ENCODE measurements around the gene ITPR3. TPM values are rescaled to one million over a fixed set of nuclear protein-coding genes. Genes with fewer than 3 reads are reported as not detected.

Gene ITPR3
- total RNA-seq, 1 donor from 2014 or later: 43.0 TPM

DNA sequence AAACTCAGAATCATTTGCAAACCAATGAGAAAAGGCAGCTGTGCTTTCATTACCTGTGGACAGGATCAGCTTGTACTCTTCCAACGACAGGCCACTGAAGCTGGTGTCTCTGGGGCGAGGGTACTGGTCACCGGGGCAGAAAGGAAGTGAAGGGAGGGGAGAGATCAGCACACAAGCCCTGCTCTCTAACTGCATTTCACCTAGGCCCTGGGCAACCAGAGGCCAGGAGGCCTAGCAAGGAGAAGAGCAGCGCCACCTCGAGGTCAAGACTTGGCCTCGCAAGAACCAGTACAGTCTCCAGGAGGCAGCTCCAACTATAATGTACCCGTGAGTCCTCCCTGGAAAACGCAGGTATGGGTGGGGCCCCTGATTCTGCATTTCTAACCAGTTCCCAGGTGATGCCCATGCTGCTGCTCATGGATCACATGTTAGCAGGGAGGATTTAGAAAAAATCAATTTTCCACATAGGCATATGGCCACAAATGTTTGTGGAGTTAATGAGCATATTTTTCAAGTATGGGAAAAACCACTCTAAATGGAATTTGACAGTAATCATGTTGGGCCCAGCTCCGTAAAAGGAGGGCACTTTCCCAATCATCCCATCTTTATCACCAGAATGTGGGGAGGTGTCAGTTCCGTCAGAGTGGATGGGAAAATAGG lies 79.4 kb downstream of the ITPR3 start:
- Histone ChIP-seq H3K36me3 (peaks cover 0 to 10% of the 10 kb centered on the region in 2 donors), H3K27ac (no peak overlapping the region), H3K4me3 (no peak overlapping the region), H3K4me1 (no peaks in the 10 kb centered on the region), H3K27me3 (no peaks in the 10 kb centered on the region), H3K9me3 (no peaks in the 10 kb centered on the region)
- TF ChIP-seq, protein P1, sequence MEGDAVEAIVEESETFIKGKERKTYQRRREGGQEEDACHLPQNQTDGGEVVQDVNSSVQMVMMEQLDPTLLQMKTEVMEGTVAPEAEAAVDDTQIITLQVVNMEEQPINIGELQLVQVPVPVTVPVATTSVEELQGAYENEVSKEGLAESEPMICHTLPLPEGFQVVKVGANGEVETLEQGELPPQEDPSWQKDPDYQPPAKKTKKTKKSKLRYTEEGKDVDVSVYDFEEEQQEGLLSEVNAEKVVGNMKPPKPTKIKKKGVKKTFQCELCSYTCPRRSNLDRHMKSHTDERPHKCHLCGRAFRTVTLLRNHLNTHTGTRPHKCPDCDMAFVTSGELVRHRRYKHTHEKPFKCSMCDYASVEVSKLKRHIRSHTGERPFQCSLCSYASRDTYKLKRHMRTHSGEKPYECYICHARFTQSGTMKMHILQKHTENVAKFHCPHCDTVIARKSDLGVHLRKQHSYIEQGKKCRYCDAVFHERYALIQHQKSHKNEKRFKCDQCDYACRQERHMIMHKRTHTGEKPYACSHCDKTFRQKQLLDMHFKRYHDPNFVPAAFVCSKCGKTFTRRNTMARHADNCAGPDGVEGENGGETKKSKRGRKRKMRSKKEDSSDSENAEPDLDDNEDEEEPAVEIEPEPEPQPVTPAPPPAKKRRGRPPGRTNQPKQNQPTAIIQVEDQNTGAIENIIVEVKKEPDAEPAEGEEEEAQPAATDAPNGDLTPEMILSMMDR (IDR thresholded peaks at IDR 0.05): peak; percentile 15 to 40 (median 26)
- peak in 1 of 2 donors; percentile 74 for DNase-seq (ENCODE audit: low spot score in 2 of 2)
- intact Hi-C loops (cut with DNase I): loop anchor here (2.0 kb wide), 1 partner anchor 116 kb away; no protein-coding TSS in a partner anchor

DNA sequence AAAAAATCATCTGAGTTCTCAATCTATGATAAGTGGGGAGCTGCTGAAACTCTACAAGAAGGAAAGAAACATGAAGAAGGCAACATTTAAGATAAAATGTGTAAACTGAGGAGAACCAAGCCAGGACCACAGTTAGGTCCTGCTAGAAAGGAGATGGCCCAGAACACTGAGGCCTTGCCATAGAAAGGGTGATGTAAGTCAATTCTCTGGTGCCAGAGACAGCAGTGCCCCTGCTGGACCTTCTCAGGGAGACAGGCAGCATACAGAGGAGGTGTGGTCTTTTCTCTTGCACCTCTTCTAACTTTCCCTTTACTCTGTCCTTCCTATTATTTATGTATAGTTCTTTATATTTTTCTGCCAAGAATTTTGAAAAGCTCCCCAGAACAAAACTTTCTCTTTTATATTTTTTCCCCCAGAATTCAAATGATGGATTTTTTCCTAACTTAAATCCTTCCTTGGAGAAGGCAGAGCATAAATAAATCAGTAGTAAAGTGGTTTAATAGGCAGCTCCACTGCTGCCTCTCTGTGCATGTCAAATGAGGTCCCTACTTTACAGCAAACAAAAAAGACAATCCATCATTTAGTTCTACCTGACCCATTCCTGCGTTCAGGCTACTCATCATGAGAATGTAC lies 81.3 kb downstream of the ITPR3 start:
- Histone ChIP-seq H3K9me3 (no peaks in the 10 kb centered on the region), H3K27me3 (no peaks in the 10 kb centered on the region), H3K27ac (no peak overlapping the region), H3K4me3 (no peak overlapping the region), H3K4me1 (no peaks in the 10 kb centered on the region), H3K36me3 (peaks cover 0 to 7% of the 10 kb centered on the region in 2 donors)
- TF ChIP-seq, protein P1 (IDR thresholded peaks at IDR 0.05): peak; percentile 12 to 35 (median 29)
- no peak for DNase-seq (ENCODE audit: low spot score in 2 of 2)
- intact Hi-C loops (cut with DNase I): no loop called here

DNA sequence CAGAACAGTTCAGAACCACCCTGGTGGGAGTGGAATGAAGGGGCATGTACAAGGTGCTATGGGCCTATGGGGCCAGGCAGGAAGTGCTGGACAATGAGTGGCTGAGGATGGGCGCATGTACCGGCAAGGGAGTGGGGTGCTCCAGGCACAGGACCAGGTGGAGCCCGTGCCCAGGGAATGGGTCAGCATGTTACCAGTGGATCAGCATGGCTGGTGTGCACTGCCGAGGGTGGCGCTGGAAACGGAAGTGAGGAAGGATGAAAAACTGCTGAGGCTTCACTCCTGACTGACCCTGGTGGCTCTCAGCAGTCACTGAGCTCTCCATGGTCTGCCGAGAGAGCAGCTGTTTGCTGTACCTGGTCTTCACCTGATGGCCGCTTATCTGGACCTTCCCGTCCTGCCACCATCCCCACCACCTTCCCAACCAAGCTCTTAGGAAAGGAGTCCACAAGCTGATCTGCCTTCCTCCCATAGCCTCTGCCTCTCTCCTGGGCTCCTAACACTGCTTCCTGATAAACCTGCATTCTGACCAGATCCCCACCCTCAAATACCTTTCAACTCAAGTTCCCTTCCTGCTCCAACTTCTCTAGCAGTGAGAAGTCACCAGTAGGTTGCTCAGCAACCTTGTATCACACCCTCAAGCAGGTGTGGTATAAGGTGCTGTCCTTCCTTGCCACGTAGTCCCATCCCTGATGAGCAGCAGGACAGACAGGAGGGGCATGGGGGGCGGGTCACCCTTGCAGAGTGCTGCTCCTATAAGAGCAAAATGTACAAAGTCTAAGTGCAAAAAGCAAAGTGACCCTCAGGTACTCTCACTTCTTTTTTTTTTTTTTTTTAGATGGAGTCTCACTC lies 83.3 kb downstream of the ITPR3 start:
- peaks cover 0 to 5% of the 10 kb centered on the region in 2 donors for H3K36me3 ChIP-seq
- no peak overlapping the region for H3K4me3 ChIP-seq
- intact Hi-C loops (cut with DNase I): no loop called here
- DNase-seq (ENCODE audit: low spot score in 2 of 2): no peak
- H3K4me1 ChIP-seq: no peaks in the 10 kb centered on the region
- TF ChIP-seq, protein P1 (IDR thresholded peaks at IDR 0.05): no peak
- no peak overlapping the region for H3K27ac ChIP-seq
- no peaks in the 10 kb centered on the region for H3K9me3 ChIP-seq
- no peaks in the 10 kb centered on the region for H3K27me3 ChIP-seq

DNA sequence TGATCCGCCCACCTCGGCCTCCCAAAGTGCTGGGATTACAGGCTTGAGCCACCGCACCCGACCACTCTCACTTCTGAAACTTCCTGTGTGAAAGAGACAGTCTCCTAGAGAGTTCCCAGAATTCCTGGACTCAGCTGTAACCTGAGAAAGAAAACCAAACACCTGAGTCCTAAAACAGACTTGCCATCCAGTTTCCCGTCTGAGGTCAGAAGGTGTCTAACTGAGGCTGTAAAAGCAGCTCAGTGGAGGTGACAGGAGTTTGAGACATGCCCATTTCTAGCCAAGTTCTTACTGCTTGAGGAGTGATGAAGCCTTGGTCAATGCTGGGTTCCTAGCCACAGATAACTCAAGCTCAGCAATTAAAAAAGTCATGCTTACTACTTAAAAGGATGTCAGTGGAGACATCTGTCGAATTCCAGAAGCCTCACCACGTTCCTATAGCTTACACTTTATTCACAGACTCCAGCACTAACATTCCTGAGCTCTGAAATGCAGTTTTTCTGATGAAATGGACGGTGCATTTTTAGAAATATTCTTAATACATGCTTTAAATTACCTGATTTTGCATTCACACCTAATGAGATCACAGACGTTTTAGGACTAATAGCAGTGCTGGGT lies 84.3 kb downstream of the ITPR3 start:
- intact Hi-C loops (cut with DNase I): no loop called here
- H3K4me1 ChIP-seq: no peaks in the 10 kb centered on the region
- no peaks in the 10 kb centered on the region for H3K27me3 ChIP-seq
- DNase-seq (ENCODE audit: low spot score in 2 of 2): no peak
- H3K9me3 ChIP-seq: no peaks in the 10 kb centered on the region
- peaks cover 0 to 5% of the 10 kb centered on the region in 2 donors for H3K36me3 ChIP-seq
- H3K4me3 ChIP-seq: no peak overlapping the region
- TF ChIP-seq, protein P1 (IDR thresholded peaks at IDR 0.05): no peak
- H3K27ac ChIP-seq: no peak overlapping the region

DNA sequence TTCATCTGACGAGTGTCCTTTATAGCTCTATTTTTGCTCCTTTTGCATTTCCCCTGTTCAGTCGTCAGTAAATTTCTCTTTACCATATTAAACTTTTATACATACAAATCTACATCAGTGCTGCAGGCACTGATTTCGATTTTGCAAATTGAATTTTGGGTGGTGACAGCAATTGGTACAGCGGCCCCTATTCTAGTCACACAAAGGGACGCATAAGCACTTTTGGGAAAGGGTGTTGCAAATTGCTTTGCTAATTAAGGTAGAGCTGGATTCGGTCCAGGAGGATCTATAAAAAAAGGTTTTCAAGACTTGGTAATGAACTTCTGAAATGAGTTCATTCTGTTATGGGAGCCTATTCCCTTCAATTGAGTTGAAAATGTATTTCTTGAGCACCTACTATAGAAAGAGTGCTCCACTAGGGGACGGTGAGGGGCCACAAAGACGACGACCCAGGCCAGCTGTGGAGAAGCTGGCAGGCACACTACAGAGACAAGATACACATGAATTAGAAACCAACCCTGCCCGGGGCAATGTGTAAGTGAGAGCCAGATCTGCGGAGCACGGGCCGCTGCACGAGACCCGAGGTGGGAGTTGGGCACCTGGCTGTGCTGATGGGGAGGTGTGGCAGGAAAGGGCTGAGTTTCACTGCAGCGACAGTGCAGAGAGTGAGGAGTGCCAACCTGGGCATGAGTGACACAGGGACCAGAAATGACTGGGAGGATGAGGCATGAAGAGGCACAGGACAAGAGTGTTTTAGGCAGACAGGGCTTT lies 85.0 kb downstream of the ITPR3 start:
- H3K27me3 ChIP-seq: no peaks in the 10 kb centered on the region
- H3K4me1 ChIP-seq: peaks cover 6% of the 10 kb centered on the region in 2 donors
- TF ChIP-seq, protein P1 (IDR thresholded peaks at IDR 0.05): no peak
- intact Hi-C loops (cut with DNase I): no loop called here
- no peak for DNase-seq (ENCODE audit: low spot score in 2 of 2)
- no peaks in the 10 kb centered on the region for H3K9me3 ChIP-seq
- no peak overlapping the region for H3K4me3 ChIP-seq
- H3K27ac ChIP-seq: no peak overlapping the region
- H3K36me3 ChIP-seq: peaks cover 0 to 5% of the 10 kb centered on the region in 2 donors

Data from ascending aorta (tissue), 2 donors.